HUES64 (cell line): ENCODE results near the gene IQGAP2.

Experiments used
- H3K27ac ChIP-seq: 2 replicates; pipeline ENCODE4 v1.7.0; 2013; ENCODE audit warnings: low read depth, low read length, inconsistent platforms
- H3K27me3 ChIP-seq: 2 replicates; pipeline ENCODE4 v1.6.1; 2013; ENCODE audit warnings: mild to moderate bottlenecking, low read length; ENCODE audit not compliant: insufficient read depth
- H3K36me3 ChIP-seq: 2 replicates; pipeline ENCODE4 v1.6.1; 2013; ENCODE audit warnings: mild to moderate bottlenecking, low read length; ENCODE audit not compliant: insufficient read depth
- H3K4me1 ChIP-seq: 2 replicates; pipeline ENCODE4 v1.6.1; 2013; ENCODE audit warnings: mild to moderate bottlenecking, low read length, moderate library complexity; ENCODE audit not compliant: insufficient read depth
- H3K4me3 ChIP-seq: 2 replicates; pipeline ENCODE4 v1.5.1; 2013; ENCODE audit warnings: mild to moderate bottlenecking, low read length, moderate library complexity
- H3K9ac ChIP-seq: 2 replicates; pipeline ENCODE4 v1.6.1; 2013; ENCODE audit warnings: mild to moderate bottlenecking, low read depth, low read length
- H3K9me3 ChIP-seq: 2 replicates; pipeline ENCODE4 v1.6.1; 2013; ENCODE audit warnings: low read depth, low read length; ENCODE audit not compliant: insufficient read depth
- WGBS: fragments of 150-250, 120-280 bp; methylation state at CpG from one replicate; pipeline ENCODE4 v1.1.7; 2013; ENCODE audit warnings: missing lambda C conversion rate; 5-methylcytosine and 5-hydroxymethylcytosine counted together

IQGAP2 gene

DNA sequence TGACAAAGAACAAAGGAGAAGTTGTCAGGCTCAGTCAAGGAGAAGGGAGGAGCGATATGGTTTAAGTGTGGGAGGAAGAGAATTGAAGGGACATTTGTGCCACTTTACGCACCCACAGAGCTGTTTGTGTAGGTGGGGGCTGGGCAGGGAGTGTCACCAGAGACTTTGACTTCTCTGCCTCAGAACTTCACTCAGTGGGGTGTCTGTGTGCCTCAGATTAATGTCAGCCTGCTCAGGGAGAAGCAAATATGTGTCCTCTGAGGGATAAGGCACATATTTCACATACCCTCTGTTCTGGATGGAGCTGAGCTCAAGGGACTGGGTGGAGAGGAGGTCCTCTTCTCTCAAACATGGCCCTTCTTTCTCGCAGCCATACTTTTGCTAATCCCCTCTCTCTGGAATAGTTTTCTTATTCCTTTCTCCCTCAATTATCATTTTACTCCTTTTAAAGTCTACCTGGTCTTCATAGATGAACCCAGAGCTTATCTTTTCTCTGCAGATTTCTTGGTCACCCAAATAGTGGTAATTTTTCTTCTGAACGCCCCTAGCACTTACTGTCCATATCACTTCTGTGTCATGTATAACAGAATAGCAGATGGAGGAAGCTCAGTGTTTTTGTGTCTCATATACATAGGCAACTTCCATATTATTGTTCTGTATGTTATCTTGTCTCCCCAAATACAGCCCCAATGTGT lies 77.0 kb downstream of the IQGAP2 start:
- Histone ChIP-seq H3K9me3 (no peaks in the 10 kb centered on the region), H3K36me3 (no peaks in the 10 kb centered on the region), H3K27ac (no peak overlapping the region), H3K27me3 (no peaks in the 10 kb centered on the region), H3K4me1 (peaks cover 43% of the 10 kb centered on the region), H3K9ac (no peak overlapping the region), H3K4me3 (no peak overlapping the region)
- 89% methylated on average over 3 of the region's 4 CpGs for WGBS

DNA sequence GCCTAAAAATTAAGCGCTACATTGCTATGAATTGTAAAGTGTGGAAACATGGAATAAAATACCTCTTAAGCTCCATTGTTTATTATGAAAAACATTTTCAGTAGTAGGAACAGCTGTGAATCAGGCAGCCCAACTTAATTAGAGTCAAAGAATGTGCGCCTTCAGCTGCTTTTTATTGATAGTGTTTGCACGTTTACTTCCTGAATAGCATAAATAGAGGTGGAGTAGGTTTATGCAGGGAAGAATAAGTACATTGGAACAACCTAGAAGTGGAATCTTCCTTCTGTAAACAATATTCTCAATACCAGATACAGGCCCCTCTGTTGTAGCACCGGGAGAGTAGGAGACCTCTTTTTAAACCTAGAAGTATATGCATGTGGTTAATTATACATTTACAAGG lies 79.9 kb downstream of the IQGAP2 start:
- 92% methylated on average over 2 of the region's 4 CpGs for WGBS
- Histone ChIP-seq H3K4me3 (no peak overlapping the region), H3K27ac (no peak overlapping the region), H3K36me3 (no peaks in the 10 kb centered on the region), H3K4me1 (peaks cover 50% of the 10 kb centered on the region), H3K27me3 (no peaks in the 10 kb centered on the region), H3K9ac (no peak overlapping the region), H3K9me3 (no peaks in the 10 kb centered on the region)

DNA sequence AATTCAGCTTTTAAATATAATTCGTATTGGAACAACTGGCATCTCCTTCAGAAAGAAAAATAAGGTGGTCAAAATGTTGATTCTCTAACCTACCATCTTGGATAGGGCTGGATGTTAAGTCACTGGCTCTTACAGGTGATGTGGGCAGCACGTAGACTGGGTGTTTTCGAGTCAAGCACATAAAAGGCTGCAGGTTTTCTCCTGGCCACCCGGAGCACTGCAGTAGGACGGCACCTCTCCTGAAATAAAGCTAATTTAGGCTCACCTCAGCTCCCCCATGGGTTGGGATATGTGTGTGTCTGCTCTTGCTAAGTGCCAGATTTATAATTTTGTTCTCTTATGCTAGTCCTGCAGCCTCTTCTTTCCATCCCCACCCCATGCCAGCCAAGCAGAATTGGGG lies 80.3 kb downstream of the IQGAP2 start:
- no peaks in the 10 kb centered on the region for H3K36me3 ChIP-seq
- peaks cover 53% of the 10 kb centered on the region for H3K4me1 ChIP-seq
- no peak overlapping the region for H3K27ac ChIP-seq
- WGBS, result 69% methylated on average over 5 of the region's 5 CpGs
- no peak overlapping the region for H3K9ac ChIP-seq
- no peak overlapping the region for H3K4me3 ChIP-seq
- no peaks in the 10 kb centered on the region for H3K9me3 ChIP-seq
- no peaks in the 10 kb centered on the region for H3K27me3 ChIP-seq

DNA sequence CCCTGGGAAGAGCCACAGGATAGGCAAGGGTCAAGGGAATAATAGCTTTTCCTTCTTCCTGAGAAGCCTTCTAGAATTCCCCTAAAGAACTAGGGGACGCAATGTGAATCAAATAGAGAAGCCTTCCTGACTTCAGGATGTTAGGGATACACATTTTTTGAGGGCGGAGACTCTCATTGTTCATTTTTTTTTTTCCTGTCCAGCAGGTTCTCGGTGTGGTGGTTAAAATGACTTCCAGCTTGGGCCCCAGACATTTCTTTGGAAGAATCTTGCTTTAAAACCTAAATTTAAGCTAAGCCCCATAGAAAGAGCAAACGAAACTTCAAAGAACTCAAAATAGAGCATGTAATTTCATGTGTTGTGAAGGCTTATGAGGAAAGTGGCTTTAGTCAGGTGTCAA lies 80.8 kb downstream of the IQGAP2 start:
- Histone ChIP-seq H3K27ac (no peak overlapping the region), H3K4me3 (no peak overlapping the region), H3K9me3 (no peaks in the 10 kb centered on the region), H3K9ac (no peak overlapping the region), H3K27me3 (no peaks in the 10 kb centered on the region), H3K4me1 (peaks cover 58% of the 10 kb centered on the region), H3K36me3 (no peaks in the 10 kb centered on the region)
- 98% methylated on average over 4 of the region's 4 CpGs for WGBS

DNA sequence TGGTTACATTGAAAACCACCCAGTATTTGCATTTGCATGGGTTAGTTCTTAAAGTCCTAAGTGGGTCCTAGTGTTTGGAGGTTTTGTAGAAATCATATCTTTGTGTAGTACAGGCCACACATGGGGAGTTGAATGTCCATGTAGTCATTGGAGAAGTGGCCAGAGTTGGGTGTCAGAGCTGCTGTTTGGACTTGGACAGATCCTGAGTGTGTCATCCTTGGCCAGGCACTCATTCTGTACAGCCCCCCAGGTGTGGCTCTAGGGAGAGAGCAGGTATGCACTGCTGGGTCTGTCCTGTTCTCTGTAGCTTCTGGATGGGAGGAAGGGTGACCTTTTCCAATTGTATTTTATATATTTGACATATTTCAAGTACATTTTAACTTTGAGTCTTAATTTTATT lies 82.4 kb downstream of the IQGAP2 start:
- Histone ChIP-seq H3K9ac (no peak overlapping the region), H3K36me3 (no peaks in the 10 kb centered on the region), H3K9me3 (no peaks in the 10 kb centered on the region), H3K27me3 (no peaks in the 10 kb centered on the region), H3K4me1 (peaks cover 69% of the 10 kb centered on the region), H3K4me3 (no peak overlapping the region), H3K27ac (no peak overlapping the region)

DNA sequence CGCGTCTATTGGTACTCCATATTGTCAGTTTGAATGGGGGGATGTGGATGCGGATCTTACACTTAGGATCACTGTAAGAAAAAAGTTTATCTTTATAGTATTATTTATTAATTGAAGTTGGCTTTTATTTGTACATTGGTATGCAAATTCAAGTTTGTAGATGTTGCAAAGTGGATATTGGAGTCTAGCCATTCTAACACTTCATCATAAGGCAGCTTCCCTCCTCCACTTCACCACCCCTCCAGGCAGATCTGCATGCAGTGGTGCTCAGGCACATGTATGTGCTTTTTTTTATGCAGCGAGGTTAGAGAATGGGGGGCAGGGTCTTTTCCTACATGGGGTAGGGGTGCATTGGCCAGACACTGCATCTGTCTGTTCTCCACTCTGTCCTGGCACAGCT lies 84.3 kb downstream of the IQGAP2 start:
- H3K27me3 ChIP-seq, result no peaks in the 10 kb centered on the region
- H3K36me3 ChIP-seq, result no peaks in the 10 kb centered on the region
- H3K4me1 ChIP-seq, result peaks cover 77% of the 10 kb centered on the region
- no peak overlapping the region for H3K9ac ChIP-seq
- H3K4me3 ChIP-seq, result no peak overlapping the region
- no peaks in the 10 kb centered on the region for H3K9me3 ChIP-seq
- no peak overlapping the region for H3K27ac ChIP-seq
- 95% methylated on average over 4 of the region's 4 CpGs for WGBS

DNA sequence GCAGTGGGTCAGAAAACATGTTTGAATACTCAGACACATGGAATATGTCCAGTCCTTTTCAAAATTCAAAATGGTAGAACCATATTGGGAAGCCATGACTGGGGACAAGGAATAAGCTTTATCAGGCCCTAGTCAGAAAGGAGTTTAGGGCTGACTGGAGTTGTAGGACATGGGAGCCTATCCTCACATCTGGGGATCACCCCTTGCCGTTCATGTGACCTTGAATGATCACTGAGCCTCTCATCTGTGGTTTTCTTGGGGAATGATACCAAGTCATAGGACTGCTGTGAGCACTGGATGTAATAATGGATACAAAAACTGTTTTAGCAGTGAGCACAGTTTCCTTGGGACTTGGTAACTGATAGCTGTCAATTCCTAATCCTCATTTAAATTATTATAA lies 84.7 kb downstream of the IQGAP2 start:
- Histone ChIP-seq H3K36me3 (no peaks in the 10 kb centered on the region), H3K4me1 (peaks cover 77% of the 10 kb centered on the region), H3K9me3 (no peaks in the 10 kb centered on the region), H3K27ac (no peak overlapping the region), H3K9ac (no peak overlapping the region), H3K4me3 (no peak overlapping the region), H3K27me3 (no peaks in the 10 kb centered on the region)
- WGBS, result 88% methylated on average over 1 of the region's 1 CpG

DNA sequence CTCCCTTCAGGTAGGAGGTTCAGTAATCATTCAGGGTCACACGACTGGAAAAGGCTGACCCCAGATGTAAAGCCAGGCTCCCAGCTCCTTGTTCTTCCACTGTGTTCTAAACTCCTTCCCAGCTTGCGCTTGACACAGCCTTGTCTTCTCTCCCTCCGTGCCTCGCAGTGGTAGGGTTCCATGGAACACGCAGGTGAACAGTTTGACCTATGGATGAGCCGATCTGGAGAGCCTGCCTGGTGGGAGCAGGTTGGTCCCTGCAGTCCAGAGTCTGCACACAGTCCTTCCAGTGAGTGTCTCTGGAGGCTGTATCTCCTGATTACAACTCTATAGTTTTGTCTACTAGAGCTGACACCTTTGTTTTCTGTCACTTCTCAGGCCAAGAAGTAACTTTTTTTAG lies 85.9 kb downstream of the IQGAP2 start:
- peaks cover 72% of the 10 kb centered on the region for H3K4me1 ChIP-seq
- H3K27ac ChIP-seq, result peak overlapping the region; percentile 79
- 85% methylated on average over 6 of the region's 6 CpGs for WGBS

DNA sequence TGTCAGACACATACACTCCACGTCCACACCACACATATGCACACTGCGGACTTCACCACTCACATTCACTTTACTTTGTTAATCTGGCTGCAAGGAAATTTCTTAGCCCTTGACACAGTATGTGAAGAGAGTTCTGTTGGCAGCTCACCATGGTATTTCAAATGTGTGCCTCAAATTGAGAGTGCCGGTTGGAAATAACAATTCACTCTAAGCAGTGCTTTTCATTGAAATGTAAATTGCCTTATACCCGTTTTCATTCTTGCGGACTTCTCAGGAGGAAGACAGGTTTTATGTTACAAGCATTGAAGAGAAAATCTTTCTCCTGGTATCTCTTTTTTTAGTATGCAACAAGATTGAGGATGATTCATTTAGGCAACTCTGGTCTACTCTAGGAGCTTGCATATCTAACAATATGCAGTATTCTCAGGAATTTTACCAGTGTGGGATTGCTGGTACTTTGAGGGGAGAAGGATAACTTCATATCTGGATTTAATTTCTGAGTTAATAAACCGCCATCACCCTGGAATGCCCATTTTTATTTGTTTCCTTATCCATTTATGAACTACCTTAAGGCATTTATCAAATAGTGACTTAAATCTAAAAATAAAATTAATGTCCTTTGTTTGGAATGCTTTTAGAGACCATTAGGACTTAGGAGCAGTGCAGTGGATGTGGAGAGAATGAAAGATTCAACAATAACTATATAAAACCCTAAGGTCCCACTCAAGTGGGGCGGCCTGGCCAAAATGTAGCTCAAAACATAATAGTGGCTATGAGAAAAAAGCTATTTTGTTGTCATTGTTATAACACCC lies 87.0 kb downstream of the IQGAP2 start:
- Histone ChIP-seq H3K36me3 (no peaks in the 10 kb centered on the region), H3K4me3 (no peak overlapping the region), H3K9me3 (no peaks in the 10 kb centered on the region), H3K27me3 (no peaks in the 10 kb centered on the region), H3K27ac (peak overlapping the region; percentile 79), H3K9ac (peak overlapping the region; percentile 22; the same call in 1 of the 2 replicates), H3K4me1 (peaks cover 73% of the 10 kb centered on the region)
- 32% methylated on average over 7 of the region's 7 CpGs for WGBS

More for the DNA sequence above, 85.9 kb downstream of the IQGAP2 start:
- Histone ChIP-seq H3K4me3 (no peak overlapping the region), H3K9me3 (no peaks in the 10 kb centered on the region), H3K27me3 (no peaks in the 10 kb centered on the region), H3K9ac (0 out of 2 replicates have a peak overlapping the region, but pooled peaks have one; percentile 10), H3K36me3 (no peaks in the 10 kb centered on the region)

DNA sequence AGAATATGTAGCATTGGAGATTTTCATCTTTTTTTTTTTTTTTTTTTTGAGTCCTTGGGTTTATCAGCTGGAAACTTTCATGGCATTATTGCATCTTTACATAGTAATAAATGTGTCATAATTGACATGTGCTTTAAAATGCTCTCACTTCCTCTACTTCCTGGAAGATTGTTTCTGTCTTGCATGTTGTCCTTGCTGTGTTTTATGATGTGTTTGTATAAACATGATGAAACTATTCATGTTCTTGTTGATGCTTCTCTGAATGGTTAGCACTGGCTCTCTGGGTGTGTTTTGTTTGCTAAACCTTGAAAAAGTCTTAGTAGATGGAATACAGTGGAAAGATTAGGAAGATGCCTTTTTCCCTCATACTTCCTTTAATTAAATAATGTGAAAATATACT lies 87.9 kb downstream of the IQGAP2 start:
- H3K9ac ChIP-seq, result no peak overlapping the region
- H3K4me3 ChIP-seq, result no peak overlapping the region
- no peaks in the 10 kb centered on the region for H3K9me3 ChIP-seq
- H3K36me3 ChIP-seq, result no peaks in the 10 kb centered on the region
- H3K27me3 ChIP-seq, result no peaks in the 10 kb centered on the region
- H3K27ac ChIP-seq, result peak overlapping the region; percentile 79; the same call in 1 of the 2 replicates
- peaks cover 66% of the 10 kb centered on the region for H3K4me1 ChIP-seq

DNA sequence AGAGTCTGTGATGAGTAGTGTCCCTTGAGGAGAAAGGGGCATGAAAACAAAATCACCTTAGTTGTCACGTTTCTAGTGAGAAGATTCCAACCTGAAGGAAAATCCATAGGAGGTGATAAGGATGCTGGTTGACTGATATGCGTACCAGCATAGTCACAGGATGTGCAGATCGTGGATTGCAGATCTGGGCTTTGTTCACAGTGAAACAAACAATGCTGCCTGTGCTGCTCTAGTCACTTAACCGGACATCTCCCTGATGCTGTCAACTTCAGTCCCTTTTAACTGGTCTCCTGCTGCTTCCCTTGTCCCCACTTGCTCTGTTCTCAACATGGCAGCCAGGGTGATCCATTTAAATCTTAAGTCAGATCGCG lies 89.7 kb downstream of the IQGAP2 start:
- H3K36me3 ChIP-seq, result no peaks in the 10 kb centered on the region
- H3K9ac ChIP-seq, result no peak overlapping the region
- H3K4me1 ChIP-seq, result peaks cover 70% of the 10 kb centered on the region
- H3K27ac ChIP-seq, result no peak overlapping the region
- WGBS, result 79% methylated on average over 6 of the region's 6 CpGs
- no peaks in the 10 kb centered on the region for H3K9me3 ChIP-seq
- no peak overlapping the region for H3K4me3 ChIP-seq
- H3K27me3 ChIP-seq, result no peaks in the 10 kb centered on the region
